HepG2 (cell line): ENCODE data around the gene TYMP. TPM values are rescaled to one million over a fixed set of nuclear protein-coding genes. Genes with fewer than 3 reads are reported as not detected.

Source experiments
- BRF2 ChIP-seq: sonication (generic); formaldehyde crosslinking; IDR thresholded peaks from 2 replicates; pipeline ENCODE4 v1.8.1; 2022; ENCODE audit warnings: mild to moderate bottlenecking, missing genetic modification reagents
- DDIT3 ChIP-seq: sonication (generic); formaldehyde crosslinking; IDR thresholded peaks from 2 replicates; pipeline ENCODE4 v1.4.0; 2020; ENCODE audit warnings: mild to moderate bottlenecking, missing genetic modification reagents
- DPF2 ChIP-seq: sonication (generic); formaldehyde crosslinking; IDR thresholded peaks from 2 replicates; pipeline ENCODE4 v1.4.0; 2020; ENCODE audit warnings: mild to moderate bottlenecking, low read depth, missing genetic modification reagents, borderline replicate concordance
- EHMT2 ChIP-seq: fragments of 200-600 bp; sonication (generic); IDR thresholded peaks from 2 replicates; pipeline ENCODE4 v1.7.0; 2017; ENCODE audit warnings: antibody characterized with exemption, low read depth, low read length, borderline replicate concordance
- HIVEP1 ChIP-seq: sonication (generic); formaldehyde crosslinking; IDR thresholded peaks from 2 replicates; pipeline ENCODE4 v1.4.0; 2020; ENCODE audit warnings: mild to moderate bottlenecking, missing genetic modification reagents
- MXI1 ChIP-seq: IDR thresholded peaks from 3 replicates; pipeline ENCODE4 v1.6.1; 2012; ENCODE audit warnings: low read depth, low read length, inconsistent platforms, borderline replicate concordance
- NFATC3 ChIP-seq: sonication (generic); formaldehyde crosslinking; IDR thresholded peaks from 2 replicates; pipeline ENCODE4 v1.5.1; 2020; ENCODE audit warnings: mild to moderate bottlenecking, missing genetic modification reagents
- PRDM10 ChIP-seq: sonication (generic); formaldehyde crosslinking; IDR thresholded peaks from 2 replicates; pipeline ENCODE4 v1.4.0; 2020; ENCODE audit warnings: low read depth, missing genetic modification reagents
- SMAD3 ChIP-seq: sonication (generic); formaldehyde crosslinking; IDR thresholded peaks from 2 replicates; pipeline ENCODE4 v1.4.0; 2020; ENCODE audit warnings: missing genetic modification reagents
- TCF12 ChIP-seq, 2 experiments: fragments of 450-650 bp in 1 of 2; sonication (generic) in 1 of 2; formaldehyde crosslinking in 1 of 2; IDR thresholded peaks; 2 replicates each; pipeline versions ENCODE4 v1.6.1 to v1.8.0; 2017 to 2022; ENCODE audit warnings: antibody characterized with exemption in 1 of 2, mild to moderate bottlenecking in 1 of 2, missing genetic modification reagents in 1 of 2, moderate library complexity in 1 of 2
- TCF7L2 ChIP-seq: IDR thresholded peaks from 2 replicates; pipeline ENCODE4 v1.6.1; 2011; ENCODE audit warnings: mild to moderate bottlenecking, low read depth, low read length, moderate library complexity
- TOPORS ChIP-seq: sonication (generic); formaldehyde crosslinking; IDR thresholded peaks from 2 replicates; pipeline ENCODE4 v1.8.0; 2023; ENCODE audit warnings: mild to moderate bottlenecking, missing genetic modification reagents
- ZFP36 ChIP-seq: fragments of 150-350 bp; IDR thresholded peaks from 2 replicates; pipeline ENCODE4 v1.6.1; 2018; ENCODE audit warnings: borderline replicate concordance, low read length, low read depth; ENCODE audit not compliant: partially characterized antibody
- ZNF143 ChIP-seq: sonication (generic); formaldehyde crosslinking; IDR thresholded peaks from 2 replicates; pipeline ENCODE4 v1.4.0; 2020; ENCODE audit warnings: missing genetic modification reagents
- ZNF614 ChIP-seq: IDR thresholded peaks from 2 replicates; pipeline ENCODE4 v1.6.1; 2018; ENCODE audit warnings: missing biosample characterization, missing genetic modification reagents, inconsistent platforms, borderline replicate concordance
- ZNF766 ChIP-seq: sonication (generic); formaldehyde crosslinking; IDR thresholded peaks from 2 replicates; pipeline ENCODE4 v1.5.0; 2020; ENCODE audit warnings: missing genetic modification reagents, borderline replicate concordance
- ZZZ3 ChIP-seq: sonication (generic); formaldehyde crosslinking; IDR thresholded peaks from 2 replicates; pipeline ENCODE4 v1.4.0; 2020; ENCODE audit warnings: missing genetic modification reagents, mild to moderate bottlenecking, borderline replicate concordance
- polyA plus RNA-seq, 8 experiments: library from polyadenylated mRNA; depleted of rRNA in 3 of 8; stranded (reverse) in 7 of 8; unstranded in 1 of 8; fragments of >200 nt; fragmentation: Illumina TruSeq in 4 of 8; extraction: Trizol in 4 of 8; gene quantifications; 2 replicates each; pipeline versions ENCODE4 v1.2.1 to v1.2.3, GENCODE V29; 2011 to 2016; ENCODE audit warnings: low read depth in 4 of 8, missing spikeins in 1 of 8, mixed read lengths in 1 of 8; ENCODE audit not compliant: insufficient read depth in 1 of 8
- total RNA-seq, 5 experiments: library from RNA; depleted of rRNA; stranded (reverse); fragments of >200 nt; fragmentation: Illumina TruSeq; extraction: Trizol; gene quantifications; 2 replicates each; pipeline ENCODE4 v1.2.3, GENCODE V29; 2016; ENCODE audit warnings: low read depth in 1 of 5
- TF ChIP-seq, protein P1 (sequence below): sonication (generic); formaldehyde crosslinking; IDR thresholded peaks from 2 replicates; pipeline ENCODE4 v1.4.0; 2020; ENCODE audit warnings: mild to moderate bottlenecking, missing genetic modification reagents
- TF ChIP-seq, protein P2 (sequence below): sonication (generic); formaldehyde crosslinking; IDR thresholded peaks from 2 replicates; pipeline ENCODE4 v1.9.0; 2021; ENCODE audit warnings: missing genetic modification reagents, borderline replicate concordance

TYMP gene
- total and polyA plus RNA-seq, 2 of the 13 experiments (the other 11 are each of a cell fraction or from before 2014, with no cell fraction given): 3.9 to 4.3 TPM

- TF ChIP-seq TOPORS (CRISPR knock-in tag) (peak; percentile 72; the same call in 1 of the 2 replicates), BRF2 (peak; percentile 47; the same call in 1 of the 2 replicates), PRDM10 (CRISPR knock-in tag) (peak; percentile 29; the same call in 1 of the 2 replicates), DDIT3 (CRISPR knock-in tag) (no peak), ZNF614 (CRISPR knock-in tag) (no peak), EHMT2 (no peak), DPF2 (CRISPR knock-in tag) (0 out of 2 replicates have a peak, but pooled peaks have one; percentile 20), TCF12 (IDR thresholded peaks at IDR 0.05) (no peak), TCF12 (CRISPR knock-in tag; IDR thresholded peaks at IDR 0.05) (no peak), MXI1 (no peak), ZNF766 (CRISPR knock-in tag) (no peak), SMAD3 (CRISPR knock-in tag) (peak; percentile 39; the same call in 1 of the 2 replicates), NFATC3 (CRISPR knock-in tag) (no peak), HIVEP1 (CRISPR knock-in tag) (peak; percentile 71), ZNF143 (CRISPR knock-in tag) (peak; percentile 17; the same call in 1 of the 2 replicates), ZZZ3 (no peak), ZFP36 (no peak), TCF7L2 (no peak)
- TF ChIP-seq, protein P1, sequence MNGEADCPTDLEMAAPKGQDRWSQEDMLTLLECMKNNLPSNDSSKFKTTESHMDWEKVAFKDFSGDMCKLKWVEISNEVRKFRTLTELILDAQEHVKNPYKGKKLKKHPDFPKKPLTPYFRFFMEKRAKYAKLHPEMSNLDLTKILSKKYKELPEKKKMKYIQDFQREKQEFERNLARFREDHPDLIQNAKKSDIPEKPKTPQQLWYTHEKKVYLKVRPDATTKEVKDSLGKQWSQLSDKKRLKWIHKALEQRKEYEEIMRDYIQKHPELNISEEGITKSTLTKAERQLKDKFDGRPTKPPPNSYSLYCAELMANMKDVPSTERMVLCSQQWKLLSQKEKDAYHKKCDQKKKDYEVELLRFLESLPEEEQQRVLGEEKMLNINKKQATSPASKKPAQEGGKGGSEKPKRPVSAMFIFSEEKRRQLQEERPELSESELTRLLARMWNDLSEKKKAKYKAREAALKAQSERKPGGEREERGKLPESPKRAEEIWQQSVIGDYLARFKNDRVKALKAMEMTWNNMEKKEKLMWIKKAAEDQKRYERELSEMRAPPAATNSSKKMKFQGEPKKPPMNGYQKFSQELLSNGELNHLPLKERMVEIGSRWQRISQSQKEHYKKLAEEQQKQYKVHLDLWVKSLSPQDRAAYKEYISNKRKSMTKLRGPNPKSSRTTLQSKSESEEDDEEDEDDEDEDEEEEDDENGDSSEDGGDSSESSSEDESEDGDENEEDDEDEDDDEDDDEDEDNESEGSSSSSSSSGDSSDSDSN (CRISPR knock-in tag): no peak; the same call in 1 of the 2 replicates
- TF ChIP-seq, protein P2, sequence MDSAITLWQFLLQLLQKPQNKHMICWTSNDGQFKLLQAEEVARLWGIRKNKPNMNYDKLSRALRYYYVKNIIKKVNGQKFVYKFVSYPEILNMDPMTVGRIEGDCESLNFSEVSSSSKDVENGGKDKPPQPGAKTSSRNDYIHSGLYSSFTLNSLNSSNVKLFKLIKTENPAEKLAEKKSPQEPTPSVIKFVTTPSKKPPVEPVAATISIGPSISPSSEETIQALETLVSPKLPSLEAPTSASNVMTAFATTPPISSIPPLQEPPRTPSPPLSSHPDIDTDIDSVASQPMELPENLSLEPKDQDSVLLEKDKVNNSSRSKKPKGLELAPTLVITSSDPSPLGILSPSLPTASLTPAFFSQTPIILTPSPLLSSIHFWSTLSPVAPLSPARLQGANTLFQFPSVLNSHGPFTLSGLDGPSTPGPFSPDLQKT (CRISPR knock-in tag): no peak
Observed at GRCh38 chr22:50485221-50486131, 44.3 kb downstream of the TYMP start (continued).
